IMR-90 (cell line): ENCODE results near the gene STRIP1. TPM values are rescaled to one million over a fixed set of nuclear protein-coding genes. Genes with fewer than 3 reads are reported as not detected.

ENCODE experiments used
- ATAC-seq: fragments of 200-7000 bp; cut with Tn5 transposase; 2 replicates; pipeline ENCODE4 v1.9.1; 2020; ENCODE audit warnings: low read depth, mild to moderate bottlenecking, moderate library complexity
- BruUV-seq: library from RNA; stranded (reverse); fragments of 400-500 nt; replicated peaks from 2 replicates; lab custom pipeline; 2021; lab: Mats Ljungman, UMichigan
- CTCF ChIA-PET: fragments of 300-600 bp; formaldehyde crosslinking; extraction: SDS; loops from one replicate; lab custom pipeline; 2021; ENCODE audit warnings: antibody characterized with exemption; lab: Yijun Ruan, JAX
- POLR2A ChIA-PET: fragments of 300-600 bp; sonication (Branson Sonifier 250); formaldehyde crosslinking; loops from one replicate; lab custom pipeline; 2022; ENCODE audit warnings: antibody characterized with exemption; ENCODE audit not compliant: unreplicated experiment; lab: Charles Lee
- DNase-seq: peaks from one replicate; pipeline ENCODE4 v3.0.0; 2013
- H2AFZ ChIP-seq: replicated peaks from 2 replicates; pipeline ENCODE3; 2013; ENCODE audit warnings: low read length, mild to moderate bottlenecking; ENCODE audit not compliant: poor library complexity
- H2AK5ac ChIP-seq: 2 replicates; pipeline ENCODE4 v1.6.1; 2013; ENCODE audit warnings: low read depth, low read length, inconsistent platforms
- H2AK9ac ChIP-seq: replicated peaks from 2 replicates; pipeline ENCODE3; 2013; ENCODE audit warnings: mild to moderate bottlenecking, low read depth, low read length, moderate library complexity; ENCODE audit not compliant: poor library complexity
- H2BK120ac ChIP-seq: 2 replicates; pipeline ENCODE4 v1.6.1; 2013; ENCODE audit warnings: low read depth, low read length, inconsistent platforms
- H2BK15ac ChIP-seq: 3 replicates; pipeline ENCODE4 v1.6.1; 2013; ENCODE audit warnings: low read depth, low read length, inconsistent platforms
- H2BK20ac ChIP-seq: 2 replicates; pipeline ENCODE4 v1.6.1; 2013; ENCODE audit warnings: low read depth, mild to moderate bottlenecking, inconsistent platforms, low read length, moderate library complexity
- H2BK5ac ChIP-seq: 2 replicates; pipeline ENCODE4 v1.6.1; 2013; ENCODE audit warnings: mild to moderate bottlenecking, low read depth, low read length, inconsistent platforms; ENCODE audit not compliant: poor library complexity, severe bottlenecking
- H3K14ac ChIP-seq: replicated peaks from 2 replicates; pipeline ENCODE4 v1.6.1; 2013; ENCODE audit warnings: low read depth, low read length, inconsistent platforms
- H3K18ac ChIP-seq: 2 replicates; pipeline ENCODE4 v1.6.1; 2013; ENCODE audit warnings: low read depth, low read length, control low read depth
- H3K23ac ChIP-seq: 2 replicates; pipeline ENCODE4 v1.6.1; 2013; ENCODE audit warnings: low read depth, low read length, inconsistent platforms
- H3K27ac ChIP-seq: 2 replicates; pipeline ENCODE4 v1.5.1; 2013; ENCODE audit warnings: mild to moderate bottlenecking, control low read depth, low read length; ENCODE audit not compliant: insufficient read depth
- H3K27me3 ChIP-seq: 2 replicates; pipeline ENCODE4 v1.6.1; 2013; ENCODE audit warnings: low read length; ENCODE audit not compliant: control insufficient read depth, insufficient read depth
- H3K36me3 ChIP-seq: 2 replicates; pipeline ENCODE4 v1.6.1; 2013; ENCODE audit warnings: low read length, mixed read lengths; ENCODE audit not compliant: control insufficient read depth, insufficient read depth
- H3K4ac ChIP-seq: 2 replicates; pipeline ENCODE4 v1.6.1; 2013; ENCODE audit warnings: low read depth, low read length, inconsistent platforms
- H3K4me1 ChIP-seq: 2 replicates; pipeline ENCODE4 v1.6.1; 2013; ENCODE audit warnings: low read length, mixed read lengths; ENCODE audit not compliant: control insufficient read depth, insufficient read depth
- H3K4me2 ChIP-seq: 2 replicates; pipeline ENCODE4 v1.6.1; 2013; ENCODE audit warnings: low read depth, mild to moderate bottlenecking, control low read depth, low read length, moderate library complexity
- H3K4me3 ChIP-seq: 2 replicates; pipeline ENCODE4 v1.5.1; 2013; ENCODE audit warnings: low read depth, mild to moderate bottlenecking, control low read depth, low read length, moderate library complexity; ENCODE audit not compliant: insufficient read depth
- H3K56ac ChIP-seq: 2 replicates; pipeline ENCODE4 v1.6.1; 2013; ENCODE audit warnings: low read length, inconsistent platforms; ENCODE audit not compliant: insufficient read depth; ENCODE audit errors: extremely low read depth
- H3K79me1 ChIP-seq, 2 experiments: 2 replicates each; pipeline ENCODE4 v1.6.1; 2013; ENCODE audit warnings: low read length in 2 of 2, inconsistent platforms in 1 of 2, low read depth in 1 of 2
- H3K9ac ChIP-seq: 2 replicates; pipeline ENCODE4 v1.6.1; 2013; ENCODE audit warnings: low read depth, low read length, control low read depth
- H3K9me1 ChIP-seq: 2 replicates; pipeline ENCODE4 v1.6.1; 2013; ENCODE audit warnings: low read length, inconsistent platforms; ENCODE audit not compliant: insufficient read depth
- H3K9me3 ChIP-seq: 2 replicates; pipeline ENCODE4 v1.6.1; 2013; ENCODE audit warnings: low read length; ENCODE audit not compliant: control insufficient read depth, insufficient read depth
- H4K20me1 ChIP-seq: 2 replicates; pipeline ENCODE4 v1.6.1; 2013; ENCODE audit warnings: low read length, inconsistent platforms; ENCODE audit not compliant: insufficient read depth
- H4K5ac ChIP-seq: 2 replicates; pipeline ENCODE4 v1.6.1; 2013; ENCODE audit warnings: mild to moderate bottlenecking, low read depth, low read length, control low read depth
- H4K8ac ChIP-seq, 2 experiments: 2 replicates each; pipeline ENCODE4 v1.6.1; 2013; ENCODE audit warnings: low read depth in 2 of 2, low read length in 2 of 2, control low read depth in 1 of 2, inconsistent platforms in 1 of 2
- H4K91ac ChIP-seq: 2 replicates; pipeline ENCODE4 v1.6.1; 2013; ENCODE audit warnings: low read depth, low read length, inconsistent platforms; ENCODE audit not compliant: insufficient read depth
- BHLHE40 ChIP-seq: fragments of 150-350 bp; IDR thresholded peaks from 2 replicates; pipeline ENCODE4 v1.6.1; 2016; ENCODE audit warnings: mild to moderate bottlenecking, low read depth, low read length
- CEBPB ChIP-seq: IDR thresholded peaks from 2 replicates; pipeline ENCODE4 v1.6.1; 2012; ENCODE audit warnings: low read depth, low read length, improper control_type of control experiment
- CHD1 ChIP-seq: IDR thresholded peaks from 2 replicates; pipeline ENCODE4 v1.6.1; 2012; ENCODE audit warnings: low read depth, low read length, improper control_type of control experiment
- FOS ChIP-seq: fragments of 150-350 bp; IDR thresholded peaks from 2 replicates; pipeline ENCODE4 v1.6.1; 2016; ENCODE audit warnings: low read depth, low read length
- MAFK ChIP-seq: IDR thresholded peaks from 2 replicates; pipeline ENCODE4 v1.6.1; 2012; ENCODE audit warnings: low read depth, low read length, improper control_type of control experiment
- MAZ ChIP-seq: IDR thresholded peaks from 2 replicates; pipeline ENCODE4 v1.6.1; 2012; ENCODE audit warnings: low read depth, mild to moderate bottlenecking, low read length, improper control_type of control experiment, moderate library complexity, borderline replicate concordance
- MXI1 ChIP-seq: IDR thresholded peaks from 2 replicates; pipeline ENCODE4 v1.6.1; 2012; ENCODE audit warnings: low read depth, mild to moderate bottlenecking, low read length, moderate library complexity, borderline replicate concordance
- NFE2L2 ChIP-seq: fragments of 150-350 bp; IDR thresholded peaks from 2 replicates; pipeline ENCODE4 v1.6.1; 2016; ENCODE audit warnings: low read depth, mild to moderate bottlenecking, low read length
- RAD21 ChIP-seq: IDR thresholded peaks from 2 replicates; pipeline ENCODE4 v1.6.1; 2012; ENCODE audit warnings: low read length, improper control_type of control experiment
- RCOR1 ChIP-seq: IDR thresholded peaks from 2 replicates; pipeline ENCODE4 v1.6.1; 2012; ENCODE audit warnings: mild to moderate bottlenecking, low read length, improper control_type of control experiment; ENCODE audit not compliant: insufficient replicate concordance
- SMC3 ChIP-seq: fragments of 150-350 bp; IDR thresholded peaks from 2 replicates; pipeline ENCODE4 v1.6.1; 2016; ENCODE audit warnings: low read depth, mild to moderate bottlenecking, antibody characterized with exemption, low read length, moderate library complexity
- WGBS, 2 experiments: methylation state at CpG; one replicate each; pipeline versions ENCODE4 v1.1.5 to v1.1.7; 2013; ENCODE audit warnings: missing lambda C conversion rate in 2 of 2; ENCODE audit not compliant: insufficient read length in 1 of 2; ENCODE audit errors: extremely low coverage in 2 of 2; 5-methylcytosine and 5-hydroxymethylcytosine counted together
- dilution Hi-C: fragments of 300-500 bp; cut with HindIII; formaldehyde crosslinking; loops from one replicate; pipeline ENCODE4 v1.14.3; 2018; ENCODE audit warnings: low sequenced_read_pairs; ENCODE audit not compliant: unreplicated experiment
- in situ Hi-C: fragments of 300-500 bp; cut with MboI; formaldehyde crosslinking; loops from 3 replicates; pipeline ENCODE4 v1.14.3; 2019; ENCODE audit warnings: low sequenced_read_pairs, inconsistent platforms, mixed read lengths
- intact Hi-C: fragments of 100-400 bp; cut with micrococcal nuclease; formaldehyde crosslinking; loops from 2 replicates; pipeline ENCODE4 v1.10.0; 2022
- polyA plus RNA-seq, 3 experiments: library from polyadenylated mRNA; depleted of rRNA; stranded (reverse); fragments of >200 nt; gene quantifications; 2 replicates each; pipeline ENCODE4 v1.2.3, GENCODE V29; 2012; ENCODE audit warnings: low replicate concordance in 1 of 3
- total RNA-seq: library from RNA; depleted of rRNA; stranded (reverse); fragments of >200 nt; gene quantifications from 2 replicates; pipeline ENCODE4 v1.2.3, GENCODE V29; 2012
- TF ChIP-seq, protein P1 (sequence below): conservative IDR thresholded peaks from 2 replicates; pipeline ENCODE4 v1.5.1; 2012; ENCODE audit warnings: mild to moderate bottlenecking, low read depth, low read length, improper control_type of control experiment
- TF ChIP-seq, protein P2 (sequence below): fragments of 150-350 bp; IDR thresholded peaks from 2 replicates; pipeline ENCODE4 v1.6.1; 2016; ENCODE audit warnings: low read depth, mild to moderate bottlenecking, low read length, moderate library complexity, borderline replicate concordance
- TF ChIP-seq, protein P3 (sequence below): fragments of 150-350 bp; IDR thresholded peaks from 2 replicates; pipeline ENCODE4 v1.6.1; 2017; ENCODE audit warnings: mild to moderate bottlenecking, antibody characterized with exemption, low read length, low read depth

STRIP1 gene
- total and polyA plus RNA-seq, 2 of the 4 experiments (the other 2 are of a cell fraction) = 30.4 to 33.5 TPM

DNA sequence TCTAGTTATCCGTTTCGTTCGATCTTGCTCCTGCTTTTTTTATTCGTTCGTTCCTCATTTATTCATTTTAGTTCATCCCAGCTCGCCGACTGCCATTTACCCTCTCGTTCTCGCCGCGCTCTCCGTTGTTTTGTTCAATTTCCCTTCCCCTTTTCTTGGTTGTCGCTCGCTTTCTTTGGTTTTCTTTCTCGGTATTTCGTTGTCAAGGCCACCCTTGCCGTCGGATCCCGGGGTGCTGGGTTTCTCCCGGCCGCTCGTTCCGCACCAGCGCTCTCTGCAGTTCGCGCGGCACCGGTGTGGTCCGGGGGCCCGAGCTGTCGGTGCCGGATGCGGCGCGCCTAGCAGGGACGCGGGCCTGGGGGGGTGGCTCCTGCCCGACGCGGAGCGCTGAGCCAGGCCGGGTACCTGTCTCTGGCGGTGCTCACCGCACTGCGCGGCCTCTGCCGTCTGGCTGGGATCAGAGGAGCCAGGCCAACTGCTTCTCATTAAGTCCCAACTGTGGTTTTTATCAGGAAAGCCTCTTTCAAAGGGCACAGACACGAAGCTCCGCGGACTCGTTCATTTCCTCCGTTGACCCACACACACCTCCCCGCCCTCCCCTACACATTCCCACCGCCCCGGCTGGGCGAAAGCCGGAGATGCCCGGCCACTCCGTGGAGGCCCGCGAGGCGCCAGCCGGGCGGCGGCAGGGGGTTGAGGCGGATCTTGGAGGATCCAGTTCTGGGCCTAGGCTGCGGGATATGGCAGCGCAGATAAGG, 34.4 kb downstream of the STRIP1 start:
- in situ Hi-C loops = no loop called here

More for the DNA sequence above, 34.4 kb downstream of the STRIP1 start:
- H3K4me2 ChIP-seq = no peak overlapping the region
- H3K36me3 ChIP-seq = no peaks in the 10 kb centered on the region
- no peak overlapping the region for H2BK5ac ChIP-seq
- CTCF ChIA-PET = interaction anchor here (1.1 kb wide), 1 partner anchor 15 kb away, joined by 3 read pairs; no protein-coding TSS in a partner anchor
- no peaks in the 10 kb centered on the region for H3K79me1 ChIP-seq
- H3K4me1 ChIP-seq = no peaks in the 10 kb centered on the region; the same call in 1 of the 2 replicates
- H3K56ac ChIP-seq = no peak overlapping the region
- 0 out of 2 replicates have a peak, but pooled peaks have one; percentile 5 for ATAC-seq
- no peak overlapping the region for H4K5ac ChIP-seq
- no peak overlapping the region for H3K4me3 ChIP-seq
- dilution Hi-C loops = no loop called here
- intact Hi-C loops = no loop called here
- no TSS peak for BruUV-seq
- H2BK20ac ChIP-seq = no peak overlapping the region
- H3K4ac ChIP-seq = no peak overlapping the region
- no peak overlapping the region for H3K23ac ChIP-seq
- H2AK5ac ChIP-seq = no peak overlapping the region
- H4K8ac ChIP-seq = no peak overlapping the region
- H3K27me3 ChIP-seq = peaks cover 78% of the 10 kb centered on the region
- peak overlapping the region; percentile 53 for H2AFZ ChIP-seq
- no peak overlapping the region for H2BK15ac ChIP-seq
- no peaks in the 10 kb centered on the region for H3K9me1 ChIP-seq
- no peak overlapping the region for H3K14ac ChIP-seq
- no peak overlapping the region for H3K18ac ChIP-seq
- TF ChIP-seq, protein P1, sequence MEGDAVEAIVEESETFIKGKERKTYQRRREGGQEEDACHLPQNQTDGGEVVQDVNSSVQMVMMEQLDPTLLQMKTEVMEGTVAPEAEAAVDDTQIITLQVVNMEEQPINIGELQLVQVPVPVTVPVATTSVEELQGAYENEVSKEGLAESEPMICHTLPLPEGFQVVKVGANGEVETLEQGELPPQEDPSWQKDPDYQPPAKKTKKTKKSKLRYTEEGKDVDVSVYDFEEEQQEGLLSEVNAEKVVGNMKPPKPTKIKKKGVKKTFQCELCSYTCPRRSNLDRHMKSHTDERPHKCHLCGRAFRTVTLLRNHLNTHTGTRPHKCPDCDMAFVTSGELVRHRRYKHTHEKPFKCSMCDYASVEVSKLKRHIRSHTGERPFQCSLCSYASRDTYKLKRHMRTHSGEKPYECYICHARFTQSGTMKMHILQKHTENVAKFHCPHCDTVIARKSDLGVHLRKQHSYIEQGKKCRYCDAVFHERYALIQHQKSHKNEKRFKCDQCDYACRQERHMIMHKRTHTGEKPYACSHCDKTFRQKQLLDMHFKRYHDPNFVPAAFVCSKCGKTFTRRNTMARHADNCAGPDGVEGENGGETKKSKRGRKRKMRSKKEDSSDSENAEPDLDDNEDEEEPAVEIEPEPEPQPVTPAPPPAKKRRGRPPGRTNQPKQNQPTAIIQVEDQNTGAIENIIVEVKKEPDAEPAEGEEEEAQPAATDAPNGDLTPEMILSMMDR = no peak
- TF ChIP-seq MAFK = no peak
- no peak for TF ChIP-seq SMC3
- TF ChIP-seq NFE2L2 = no peak
- TF ChIP-seq CHD1 = no peak
- TF ChIP-seq, protein P2, sequence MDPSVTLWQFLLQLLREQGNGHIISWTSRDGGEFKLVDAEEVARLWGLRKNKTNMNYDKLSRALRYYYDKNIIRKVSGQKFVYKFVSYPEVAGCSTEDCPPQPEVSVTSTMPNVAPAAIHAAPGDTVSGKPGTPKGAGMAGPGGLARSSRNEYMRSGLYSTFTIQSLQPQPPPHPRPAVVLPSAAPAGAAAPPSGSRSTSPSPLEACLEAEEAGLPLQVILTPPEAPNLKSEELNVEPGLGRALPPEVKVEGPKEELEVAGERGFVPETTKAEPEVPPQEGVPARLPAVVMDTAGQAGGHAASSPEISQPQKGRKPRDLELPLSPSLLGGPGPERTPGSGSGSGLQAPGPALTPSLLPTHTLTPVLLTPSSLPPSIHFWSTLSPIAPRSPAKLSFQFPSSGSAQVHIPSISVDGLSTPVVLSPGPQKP = no peak
- TF ChIP-seq, protein P3, sequence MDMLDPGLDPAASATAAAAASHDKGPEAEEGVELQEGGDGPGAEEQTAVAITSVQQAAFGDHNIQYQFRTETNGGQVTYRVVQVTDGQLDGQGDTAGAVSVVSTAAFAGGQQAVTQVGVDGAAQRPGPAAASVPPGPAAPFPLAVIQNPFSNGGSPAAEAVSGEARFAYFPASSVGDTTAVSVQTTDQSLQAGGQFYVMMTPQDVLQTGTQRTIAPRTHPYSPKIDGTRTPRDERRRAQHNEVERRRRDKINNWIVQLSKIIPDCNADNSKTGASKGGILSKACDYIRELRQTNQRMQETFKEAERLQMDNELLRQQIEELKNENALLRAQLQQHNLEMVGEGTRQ = no peak
- no peak for TF ChIP-seq RAD21
- no peak for TF ChIP-seq CEBPB
- TF ChIP-seq BHLHE40 = no peak
- no peak for TF ChIP-seq RCOR1
- TF ChIP-seq MXI1 = no peak
- no peak for TF ChIP-seq FOS
- no peak for TF ChIP-seq MAZ
- peaks cover 24% of the 10 kb centered on the region for H3K9me3 ChIP-seq
- no peak overlapping the region for H3K27ac ChIP-seq
- no peak overlapping the region for H3K9ac ChIP-seq
- H2AK9ac ChIP-seq = no peak overlapping the region
- no peak overlapping the region for H2BK120ac ChIP-seq
- POLR2A ChIA-PET = no interaction called here
- 8% methylated on average over 26 of the region's 68 CpGs; no CpG with 5 or more reads in 1 of the 2 experiments for WGBS, 2 experiments
- peaks cover 21% of the 10 kb centered on the region; the same call in 1 of the 2 replicates for H4K20me1 ChIP-seq
- DNase-seq = no peak
- H4K91ac ChIP-seq = no peak overlapping the region
